ENCODE results near the gene CACNG8.
"Not testable (repeated sequence)": the region's sequence is repeated elsewhere in the genome, so short reads cannot be mapped to it uniquely, and the experiment has no call there.

CACNG8 gene

DNA sequence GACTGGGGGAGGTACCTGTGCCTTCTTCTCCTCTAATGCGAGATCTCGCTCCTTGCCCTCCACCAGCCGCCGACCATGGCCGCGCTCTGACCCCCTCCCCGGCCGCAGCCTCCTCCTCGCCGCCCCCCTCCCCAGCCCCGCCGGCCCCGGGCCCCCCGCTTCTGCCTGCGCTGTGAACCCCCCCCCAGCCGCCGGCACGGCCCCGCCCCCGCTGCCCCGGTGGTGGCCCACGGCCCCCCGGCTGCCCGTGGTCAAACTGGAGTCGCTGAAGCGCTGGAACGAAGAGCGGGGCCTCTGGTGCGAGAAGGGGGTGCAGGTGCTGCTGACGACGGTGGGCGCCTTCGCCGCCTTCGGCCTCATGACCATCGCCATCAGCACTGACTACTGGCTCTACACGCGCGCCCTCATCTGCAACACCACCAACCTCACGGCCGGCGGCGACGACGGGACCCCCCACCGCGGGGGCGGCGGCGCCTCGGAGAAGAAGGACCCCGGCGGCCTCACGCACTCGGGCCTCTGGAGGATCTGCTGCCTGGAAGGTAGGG is at the start of gene CACNG8:
CACNG8 (plus strand) TSS at position 51 of the 545 bp plus-strand sequence.
- peak; percentile 44 for DNase-seq (ENCODE audit: low spot score)

- DNase-seq (ENCODE audit: low spot score), result no peak
Measured at GRCh38 chr19:53915000-53915399, 47.7 kb upstream of the CACNG8 start.

GRCh38 chr19:53916004-53916403 is 46.7 kb upstream of the CACNG8 start:
- DNase-seq (ENCODE audit: low spot score), result no peak

- no peak for DNase-seq (ENCODE audit: low spot score)
Measured at GRCh38 chr19:53917356-53917755, 45.4 kb upstream of the CACNG8 start.

DNA sequence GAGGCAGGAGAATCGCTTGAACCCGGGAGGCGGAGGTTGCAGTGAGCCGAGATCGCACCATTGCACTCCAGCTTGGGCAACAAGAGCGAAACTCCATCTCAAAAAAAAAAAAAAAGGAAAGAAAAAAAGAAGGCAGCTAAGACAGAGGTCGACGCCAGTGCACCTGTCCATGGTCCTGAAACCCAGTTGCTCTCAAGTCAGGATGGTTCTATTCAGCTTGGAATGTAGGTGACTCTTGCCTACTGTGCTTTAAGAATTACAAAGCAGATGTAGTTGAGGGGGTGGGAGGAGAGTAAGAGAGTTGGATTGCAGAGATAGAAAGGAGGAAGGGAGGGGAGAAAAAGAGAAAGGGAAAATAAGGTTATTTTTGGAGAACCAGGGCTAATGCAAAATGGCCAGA is 35.0 kb upstream of the CACNG8 start:
- DNase-seq (ENCODE audit: low spot score), result peak; percentile 69

GRCh38 chr19:53936029-53936428 is 26.7 kb upstream of the CACNG8 start:
- no peak for DNase-seq (ENCODE audit: low spot score)

DNA sequence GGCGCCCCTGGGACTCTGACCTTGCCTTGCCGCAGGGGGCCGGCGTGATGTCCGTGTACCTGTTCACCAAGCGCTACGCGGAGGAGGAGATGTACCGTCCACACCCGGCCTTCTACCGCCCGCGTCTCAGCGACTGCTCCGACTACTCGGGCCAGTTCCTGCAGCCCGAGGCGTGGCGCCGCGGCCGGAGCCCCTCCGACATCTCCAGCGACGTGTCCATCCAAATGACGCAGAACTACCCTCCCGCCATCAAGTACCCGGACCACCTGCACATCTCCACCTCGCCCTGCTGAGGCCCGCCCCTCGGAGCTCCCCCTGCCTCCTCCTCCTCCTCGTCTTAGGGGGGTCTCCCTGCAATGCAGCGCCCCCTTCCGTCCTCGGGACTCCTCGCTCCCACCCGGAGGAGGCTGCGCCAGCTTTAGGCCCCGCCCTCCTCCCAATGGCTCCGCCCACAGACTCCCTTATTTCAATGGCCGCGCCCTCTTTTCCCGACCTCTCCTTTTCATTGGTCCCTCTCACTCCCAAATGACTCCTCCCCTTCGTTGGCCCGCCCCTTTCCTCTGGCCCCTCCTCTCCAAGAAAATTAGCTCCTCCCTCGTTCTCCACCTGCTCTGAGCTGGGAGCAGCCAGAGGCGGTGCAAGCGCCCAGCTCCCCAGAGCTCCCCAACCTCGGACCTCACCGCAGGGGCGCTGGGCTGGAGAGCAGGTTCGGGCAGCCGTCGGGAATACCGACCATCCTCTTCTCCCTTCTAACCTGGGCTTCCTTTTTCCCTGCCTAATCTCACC is 20.5 kb upstream of the CACNG8 start:
- DNase-seq (ENCODE audit: low spot score), result no peak

DNA sequence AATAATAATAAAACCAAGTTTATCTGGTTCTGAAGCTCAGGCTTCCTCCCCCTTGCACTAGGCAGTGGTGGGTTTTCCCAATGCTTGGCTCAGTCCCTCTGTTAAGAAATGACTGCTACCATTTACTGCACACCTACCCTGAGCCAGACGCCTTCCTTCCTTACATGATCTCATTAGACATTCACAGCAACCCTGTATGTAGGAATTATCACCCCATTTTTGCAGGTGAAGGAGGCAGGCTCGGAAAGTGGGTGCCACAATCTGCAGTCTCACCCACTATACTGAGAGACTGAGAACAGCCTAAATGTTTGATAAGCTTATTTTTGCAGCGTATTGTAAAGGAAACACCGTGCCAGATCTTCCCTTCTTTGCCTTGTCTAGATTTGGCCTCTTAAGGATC is 18.3 kb upstream of the CACNG8 start:
- DNase-seq (ENCODE audit: low spot score), result no peak

DNA sequence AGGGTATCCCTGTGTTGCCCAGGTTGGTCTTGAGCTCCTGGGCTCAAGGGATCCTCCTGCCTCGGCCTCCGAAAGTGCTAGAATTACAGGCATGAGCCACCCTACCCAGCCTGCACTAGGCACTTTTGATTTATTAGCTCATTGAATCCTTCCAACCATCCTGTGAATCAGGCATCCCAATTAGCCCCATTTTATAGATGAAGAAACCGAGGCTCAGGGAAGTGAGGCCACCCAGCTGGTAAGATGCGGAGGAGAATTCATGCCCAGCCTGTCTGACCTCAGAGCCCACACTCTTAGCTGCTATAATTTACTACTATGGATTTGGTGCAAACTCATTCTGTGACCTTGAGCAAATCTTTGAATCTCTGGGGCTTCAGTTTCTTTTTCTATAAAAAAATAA is 17.8 kb upstream of the CACNG8 start:
- no peak for DNase-seq (ENCODE audit: low spot score)

GRCh38 chr19:53945441-53945840 is 17.3 kb upstream of the CACNG8 start:
- no peak for DNase-seq (ENCODE audit: low spot score)

DNA sequence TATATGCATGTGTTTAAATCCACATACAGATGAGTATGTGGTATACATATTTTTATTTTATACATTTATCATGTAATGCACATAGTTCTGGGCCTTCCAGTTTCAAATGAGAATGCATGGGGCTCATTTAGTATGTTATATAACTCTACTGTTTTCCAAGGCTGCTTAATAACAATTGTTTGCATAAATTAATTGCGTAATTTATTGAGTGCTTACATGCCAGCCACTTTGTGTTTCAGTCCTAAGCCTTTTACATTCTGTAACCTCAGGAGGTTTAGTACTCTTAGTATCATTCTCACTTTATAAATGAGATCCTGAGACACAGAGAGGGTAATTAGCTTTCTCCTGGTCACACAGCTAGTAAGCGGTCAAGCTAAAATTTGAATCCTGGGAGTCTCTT is 16.7 kb upstream of the CACNG8 start:
- no peak for DNase-seq (ENCODE audit: low spot score)

GRCh38 chr19:53947624-53948023 is 15.1 kb upstream of the CACNG8 start:
- DNase-seq (ENCODE audit: low spot score), result no peak

DNA sequence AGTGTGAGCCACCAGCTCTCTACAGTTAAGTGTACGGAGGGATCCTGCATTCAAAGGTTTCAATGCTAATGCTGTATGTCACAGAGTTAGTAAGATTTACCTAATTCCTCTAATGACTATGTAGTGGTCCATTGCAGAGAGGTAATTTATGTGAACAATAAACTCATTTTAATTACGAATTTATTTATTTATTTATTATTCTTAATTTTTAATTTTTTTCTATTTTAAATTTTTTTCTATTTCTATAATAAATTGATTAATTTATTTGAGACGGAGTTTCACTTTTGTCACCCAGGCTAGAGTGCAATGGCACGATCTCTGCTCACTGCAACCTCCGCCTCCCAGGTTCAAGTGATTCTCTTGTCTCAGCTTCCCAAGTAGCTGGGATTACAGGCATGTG is 14.1 kb upstream of the CACNG8 start:
- DNase-seq (ENCODE audit: low spot score), result not testable (repeated sequence)

GRCh38 chr19:53951436-53951835 is 11.3 kb upstream of the CACNG8 start:
- no peak for DNase-seq (ENCODE audit: low spot score)

GRCh38 chr19:53951947-53952346 is 10.8 kb upstream of the CACNG8 start:
- DNase-seq (ENCODE audit: low spot score), result no peak

DNA sequence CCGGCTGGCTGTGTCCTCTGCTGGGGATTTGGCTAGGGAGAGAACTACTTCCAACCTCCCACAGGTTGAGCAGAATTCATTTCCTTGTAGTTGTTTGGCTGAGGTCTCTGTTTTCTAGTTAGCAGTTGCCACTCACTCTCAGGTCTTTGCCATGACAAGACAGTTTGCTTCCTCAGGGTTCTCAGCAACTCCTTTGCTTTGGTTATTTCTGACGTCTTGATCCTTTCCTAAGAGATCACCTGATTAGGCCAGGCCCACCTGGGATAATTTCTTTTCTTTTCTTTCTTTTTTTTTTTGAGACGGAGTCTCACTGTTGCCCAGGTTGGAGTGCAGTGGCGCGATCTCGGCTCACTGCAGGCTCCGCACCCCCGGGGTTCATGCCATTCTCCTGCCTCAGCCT is 9.4 kb upstream of the CACNG8 start:
- DNase-seq (ENCODE audit: low spot score), result no peak

DNA sequence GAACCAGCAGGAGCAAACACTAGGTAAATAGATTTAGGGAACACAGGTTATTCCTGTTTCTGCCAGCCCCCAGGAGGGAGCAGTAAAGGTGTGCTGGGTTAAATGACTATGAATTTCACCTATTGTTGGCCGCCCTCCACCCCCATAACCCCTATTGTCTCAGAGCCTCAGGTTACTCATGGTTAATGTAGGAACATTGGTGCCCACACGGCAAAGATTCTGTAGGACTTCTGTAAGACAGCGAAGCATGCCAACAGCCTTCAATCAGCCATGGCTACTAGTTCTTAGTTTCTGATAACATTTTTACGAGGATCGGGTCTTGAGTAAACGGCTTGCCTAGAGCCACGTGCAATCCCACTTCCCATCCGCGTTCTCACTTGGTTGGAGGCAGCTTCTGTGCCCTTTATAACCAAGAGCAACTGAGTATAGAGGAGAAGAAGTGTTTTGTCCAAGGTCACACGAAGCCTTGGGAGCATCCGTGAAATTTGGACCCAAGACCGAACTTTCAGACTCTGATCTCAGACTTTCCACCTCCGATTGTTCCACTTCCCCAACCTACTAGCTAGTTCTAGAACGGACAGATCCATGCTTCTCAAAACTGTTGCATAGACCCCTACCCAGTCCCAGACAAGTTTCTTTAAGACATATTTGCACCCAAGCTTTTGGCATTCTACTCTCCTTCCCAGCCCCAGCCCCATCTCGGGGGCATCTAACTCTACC is 5.1 kb upstream of the CACNG8 start:
- DNase-seq (ENCODE audit: low spot score), result no peak

DNA sequence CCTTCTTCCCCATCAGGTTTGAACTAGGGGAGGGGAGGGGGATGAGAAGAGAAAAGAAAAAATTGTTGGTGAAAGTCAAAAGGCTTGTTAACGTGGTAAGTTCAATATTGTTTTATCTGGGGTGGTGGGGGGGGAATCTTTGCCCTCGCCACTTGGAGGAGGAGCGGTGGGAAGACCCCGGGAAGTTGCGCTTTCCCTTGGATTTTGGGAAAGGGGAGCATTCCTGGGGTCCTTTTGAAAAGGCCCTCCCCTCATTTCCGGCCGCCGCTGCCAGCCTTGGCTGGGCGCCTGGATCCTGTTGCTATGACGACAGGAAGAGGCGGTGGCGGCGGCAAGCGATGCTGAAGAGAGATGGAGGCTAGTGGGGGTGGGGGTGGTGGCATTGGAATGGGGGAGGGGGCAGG is 4.6 kb upstream of the CACNG8 start:
- no peak for DNase-seq (ENCODE audit: low spot score)

GRCh38 chr19:53958823-53959757 is 3.6 kb upstream of the CACNG8 start:
- no peak for DNase-seq (ENCODE audit: low spot score)

DNA sequence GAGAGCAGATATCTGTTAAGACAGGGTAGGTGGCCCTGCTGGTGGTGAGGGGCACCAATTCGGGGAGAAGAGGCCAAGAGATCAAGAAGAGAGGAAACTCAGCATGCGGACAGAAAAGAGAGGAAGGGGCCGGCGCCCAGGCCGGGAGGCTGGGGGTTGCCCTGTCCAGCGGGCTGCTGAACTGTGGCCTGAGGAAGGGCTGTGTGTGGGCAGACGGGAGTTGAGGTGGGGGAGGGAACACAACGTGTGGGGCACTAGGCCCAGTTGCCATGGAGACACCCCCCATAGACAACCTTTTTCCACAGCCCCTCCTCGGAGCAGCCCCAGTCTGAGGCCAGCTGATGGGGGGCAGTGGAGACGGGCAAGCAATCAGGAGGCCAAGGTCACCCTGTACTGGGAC is 2.5 kb upstream of the CACNG8 start:
- no peak for DNase-seq (ENCODE audit: low spot score)

GRCh38 chr19:53960886-53961285 is 1.9 kb upstream of the CACNG8 start:
- DNase-seq (ENCODE audit: low spot score), result no peak

Data from GM03348 (cell line).